ENCODE data around the gene RALY.

DNA sequence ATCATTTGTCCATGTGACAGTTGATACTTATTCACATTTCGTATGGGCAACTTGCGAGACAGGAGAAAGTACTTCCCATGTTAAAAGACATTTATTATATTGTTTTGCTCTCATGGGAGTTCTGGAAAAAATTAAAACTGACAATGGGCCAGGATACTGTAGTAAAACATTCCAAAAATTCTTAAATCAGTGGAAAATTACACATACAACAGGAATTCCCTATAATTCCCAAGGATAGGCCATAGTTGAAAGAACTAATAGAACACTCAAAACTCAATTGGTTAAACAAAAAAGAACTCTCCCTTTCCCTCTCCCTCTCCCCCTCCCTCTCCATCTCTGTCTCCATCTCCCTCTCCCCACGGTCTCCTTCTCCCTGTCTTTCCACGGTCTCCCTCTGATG is 137.8 kb downstream of the RALY start:
- TF ChIP-seq, protein P1, sequence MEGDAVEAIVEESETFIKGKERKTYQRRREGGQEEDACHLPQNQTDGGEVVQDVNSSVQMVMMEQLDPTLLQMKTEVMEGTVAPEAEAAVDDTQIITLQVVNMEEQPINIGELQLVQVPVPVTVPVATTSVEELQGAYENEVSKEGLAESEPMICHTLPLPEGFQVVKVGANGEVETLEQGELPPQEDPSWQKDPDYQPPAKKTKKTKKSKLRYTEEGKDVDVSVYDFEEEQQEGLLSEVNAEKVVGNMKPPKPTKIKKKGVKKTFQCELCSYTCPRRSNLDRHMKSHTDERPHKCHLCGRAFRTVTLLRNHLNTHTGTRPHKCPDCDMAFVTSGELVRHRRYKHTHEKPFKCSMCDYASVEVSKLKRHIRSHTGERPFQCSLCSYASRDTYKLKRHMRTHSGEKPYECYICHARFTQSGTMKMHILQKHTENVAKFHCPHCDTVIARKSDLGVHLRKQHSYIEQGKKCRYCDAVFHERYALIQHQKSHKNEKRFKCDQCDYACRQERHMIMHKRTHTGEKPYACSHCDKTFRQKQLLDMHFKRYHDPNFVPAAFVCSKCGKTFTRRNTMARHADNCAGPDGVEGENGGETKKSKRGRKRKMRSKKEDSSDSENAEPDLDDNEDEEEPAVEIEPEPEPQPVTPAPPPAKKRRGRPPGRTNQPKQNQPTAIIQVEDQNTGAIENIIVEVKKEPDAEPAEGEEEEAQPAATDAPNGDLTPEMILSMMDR (IDR thresholded peaks at IDR 0.05; ENCODE audit: poor library complexity, severe bottlenecking), result no peak
- no peak for TF ChIP-seq POLR2AphosphoS5 (IDR thresholded peaks at IDR 0.05)
- TF ChIP-seq, protein P2, sequence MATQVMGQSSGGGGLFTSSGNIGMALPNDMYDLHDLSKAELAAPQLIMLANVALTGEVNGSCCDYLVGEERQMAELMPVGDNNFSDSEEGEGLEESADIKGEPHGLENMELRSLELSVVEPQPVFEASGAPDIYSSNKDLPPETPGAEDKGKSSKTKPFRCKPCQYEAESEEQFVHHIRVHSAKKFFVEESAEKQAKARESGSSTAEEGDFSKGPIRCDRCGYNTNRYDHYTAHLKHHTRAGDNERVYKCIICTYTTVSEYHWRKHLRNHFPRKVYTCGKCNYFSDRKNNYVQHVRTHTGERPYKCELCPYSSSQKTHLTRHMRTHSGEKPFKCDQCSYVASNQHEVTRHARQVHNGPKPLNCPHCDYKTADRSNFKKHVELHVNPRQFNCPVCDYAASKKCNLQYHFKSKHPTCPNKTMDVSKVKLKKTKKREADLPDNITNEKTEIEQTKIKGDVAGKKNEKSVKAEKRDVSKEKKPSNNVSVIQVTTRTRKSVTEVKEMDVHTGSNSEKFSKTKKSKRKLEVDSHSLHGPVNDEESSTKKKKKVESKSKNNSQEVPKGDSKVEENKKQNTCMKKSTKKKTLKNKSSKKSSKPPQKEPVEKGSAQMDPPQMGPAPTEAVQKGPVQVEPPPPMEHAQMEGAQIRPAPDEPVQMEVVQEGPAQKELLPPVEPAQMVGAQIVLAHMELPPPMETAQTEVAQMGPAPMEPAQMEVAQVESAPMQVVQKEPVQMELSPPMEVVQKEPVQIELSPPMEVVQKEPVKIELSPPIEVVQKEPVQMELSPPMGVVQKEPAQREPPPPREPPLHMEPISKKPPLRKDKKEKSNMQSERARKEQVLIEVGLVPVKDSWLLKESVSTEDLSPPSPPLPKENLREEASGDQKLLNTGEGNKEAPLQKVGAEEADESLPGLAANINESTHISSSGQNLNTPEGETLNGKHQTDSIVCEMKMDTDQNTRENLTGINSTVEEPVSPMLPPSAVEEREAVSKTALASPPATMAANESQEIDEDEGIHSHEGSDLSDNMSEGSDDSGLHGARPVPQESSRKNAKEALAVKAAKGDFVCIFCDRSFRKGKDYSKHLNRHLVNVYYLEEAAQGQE (IDR thresholded peaks at IDR 0.05; ENCODE audit: borderline replicate concordance), result no peak
- TF ChIP-seq EZH2 (IDR thresholded peaks at IDR 0.05; ENCODE audit: borderline replicate concordance, insufficient read depth, low read length, poor library complexity, severe bottlenecking), result no peak
- no peak for TF ChIP-seq EP300 (conservative IDR thresholded peaks at IDR 0.05; ENCODE audit: poor library complexity, severe bottlenecking)
